ENCODE results near the gene IKZF1. TPM values are rescaled to one million over a fixed set of nuclear protein-coding genes. Genes with fewer than 3 reads are reported as not detected.

Gene IKZF1
- total RNA-seq (ENCODE audit: low replicate concordance) = 1.0 and 2.0 TPM in 2 replicates
- long read RNA-seq = 0 reads

GRCh38 chr7:50304129-50304910 is at the start of gene IKZF1:
Gene IKZF1, plus strand, starts transcription at chr7:50304716. Its CDS starts 14,346 bp downstream, at chr7:50319062.
- TF ChIP-seq CTCF (conservative IDR thresholded peaks at IDR 0.05) = no peak
- Mint-ChIP-seq H3K27ac (no peak within 1 kb of the TSS), H3K36me3 (no peaks in the 10 kb centered on the region), H3K4me1 (ENCODE audit: unreplicated experiment) (peaks cover 5% of the 10 kb centered on the region), H3K4me3 (peak within 1 kb of the TSS; percentile 80), H3K27me3 (peaks cover 85% of the 10 kb centered on the region), H3K9me3 (no peaks in the 10 kb centered on the region)
- DNase-seq (ENCODE audit: extremely low spot score, unreplicated experiment) = no peak

- DNase-seq (ENCODE audit: extremely low spot score, unreplicated experiment) = no peak
- Mint-ChIP-seq H3K27me3 (peaks cover 16% of the 10 kb centered on the region), H3K4me1 (ENCODE audit: unreplicated experiment) (no peaks in the 10 kb centered on the region), H3K27ac (no peak overlapping the region), H3K4me3 (no peak overlapping the region), H3K36me3 (no peaks in the 10 kb centered on the region), H3K9me3 (no peaks in the 10 kb centered on the region)
- TF ChIP-seq CTCF (conservative IDR thresholded peaks at IDR 0.05) = no peak
These were observed 42.9 kb upstream of the IKZF1 start for GRCh38 chr7:50261593-50261992.

- Mint-ChIP-seq H3K4me3 (no peak overlapping the region), H3K36me3 (no peaks in the 10 kb centered on the region), H3K9me3 (no peaks in the 10 kb centered on the region), H3K4me1 (ENCODE audit: unreplicated experiment) (no peaks in the 10 kb centered on the region), H3K27ac (no peak overlapping the region), H3K27me3 (peaks cover 16% of the 10 kb centered on the region)
- no peak for TF ChIP-seq CTCF (conservative IDR thresholded peaks at IDR 0.05)
- no peak for DNase-seq (ENCODE audit: extremely low spot score, unreplicated experiment)
These were observed 42.1 kb upstream of the IKZF1 start for GRCh38 chr7:50262446-50262845.

- H3K36me3 Mint-ChIP-seq = no peaks in the 10 kb centered on the region
- H3K9me3 Mint-ChIP-seq = no peaks in the 10 kb centered on the region
- no peak for TF ChIP-seq CTCF (conservative IDR thresholded peaks at IDR 0.05)
- no peak overlapping the region for H3K4me3 Mint-ChIP-seq
- H3K27ac Mint-ChIP-seq = no peak overlapping the region
- DNase-seq (ENCODE audit: extremely low spot score, unreplicated experiment) = no peak
- H3K4me1 Mint-ChIP-seq (ENCODE audit: unreplicated experiment) = no peaks in the 10 kb centered on the region
- H3K27me3 Mint-ChIP-seq = peaks cover 16% of the 10 kb centered on the region
These were observed 41.4 kb upstream of the IKZF1 start for GRCh38 chr7:50262916-50263690.

GRCh38 chr7:50264908-50265307 is 39.6 kb upstream of the IKZF1 start:
- no peak overlapping the region for H3K27ac Mint-ChIP-seq
- H3K4me3 Mint-ChIP-seq = no peak overlapping the region
- no peaks in the 10 kb centered on the region for H3K9me3 Mint-ChIP-seq
- no peak for TF ChIP-seq CTCF (conservative IDR thresholded peaks at IDR 0.05)
- no peak for DNase-seq (ENCODE audit: extremely low spot score, unreplicated experiment)
- peaks cover 16% of the 10 kb centered on the region for H3K27me3 Mint-ChIP-seq
- H3K36me3 Mint-ChIP-seq = no peaks in the 10 kb centered on the region
- H3K4me1 Mint-ChIP-seq (ENCODE audit: unreplicated experiment) = no peaks in the 10 kb centered on the region

All from type B pancreatic cell (in vitro differentiated cells).